PFSK-1 (cell line): ENCODE data around the gene PCNT.

Experiments used
- FOXP2 ChIP-seq: optimal IDR thresholded peaks from 2 replicates; pipeline ENCODE3; 2011; ENCODE audit warnings: borderline replicate concordance, control low read depth, inconsistent platforms; ENCODE audit not compliant: insufficient read depth; ENCODE audit errors: extremely low read length, extremely low read depth
- POLR2AphosphoS5 ChIP-seq: IDR thresholded peaks from 2 replicates; pipeline ENCODE4 v1.6.1; 2012; ENCODE audit warnings: low read depth, mild to moderate bottlenecking, control low read depth, low read length, moderate library complexity
- REST ChIP-seq, 2 experiments: IDR thresholded peaks; 2 replicates each; pipeline versions ENCODE4 v1.6.1 to v1.8.0; 2011 to 2012; ENCODE audit warnings: low read depth in 2 of 2, low read length in 2 of 2, control low read depth in 1 of 2, inconsistent platforms in 1 of 2, mild to moderate bottlenecking in 1 of 2, moderate library complexity in 1 of 2; ENCODE audit not compliant: insufficient read depth in 1 of 2
- SIN3A ChIP-seq: IDR thresholded peaks from 2 replicates; pipeline ENCODE4 v1.6.1; 2012; ENCODE audit warnings: mild to moderate bottlenecking, low read length, moderate library complexity, borderline replicate concordance; ENCODE audit not compliant: insufficient read depth
- TAF1 ChIP-seq: IDR thresholded peaks from 2 replicates; pipeline ENCODE4 v1.6.1; 2012; ENCODE audit warnings: low read length, control low read depth, borderline replicate concordance; ENCODE audit not compliant: insufficient read depth

The PCNT gene

GRCh38 chr21:46297338-46298271 is 26.4 kb upstream of the PCNT start:
- TF ChIP-seq FOXP2 (no peak), TAF1 (no peak), REST (IDR thresholded peaks at IDR 0.05; ENCODE audit: insufficient read depth in 1 of 2, low read depth in 2 of 2, low read length in 2 of 2) (no peak), SIN3A (no peak), POLR2AphosphoS5 (no peak)

- TF ChIP-seq SIN3A, result no peak
These were observed 24.8 kb upstream of the PCNT start for GRCh38 chr21:46299167-46299566.

- no peak for TF ChIP-seq POLR2AphosphoS5
- TF ChIP-seq REST (IDR thresholded peaks at IDR 0.05; ENCODE audit: insufficient read depth in 1 of 2, low read depth in 2 of 2, low read length in 2 of 2), result no peak
- TF ChIP-seq TAF1, result no peak
- no peak for TF ChIP-seq SIN3A
- no peak for TF ChIP-seq FOXP2
These were observed 22.2 kb upstream of the PCNT start for GRCh38 chr21:46301759-46302158.

- TF ChIP-seq POLR2AphosphoS5 (no peak), TAF1 (no peak), FOXP2 (no peak), SIN3A (no peak), REST (IDR thresholded peaks at IDR 0.05; ENCODE audit: insufficient read depth in 1 of 2, low read depth in 2 of 2, low read length in 2 of 2) (no peak)
These were observed 19.5 kb upstream of the PCNT start for GRCh38 chr21:46304437-46304836.

- no peak for TF ChIP-seq TAF1
- no peak for TF ChIP-seq SIN3A
- no peak for TF ChIP-seq FOXP2
- TF ChIP-seq REST (IDR thresholded peaks at IDR 0.05; ENCODE audit: insufficient read depth in 1 of 2, low read depth in 2 of 2, low read length in 2 of 2), result no peak
- TF ChIP-seq POLR2AphosphoS5, result no peak
These were observed 19.0 kb upstream of the PCNT start for GRCh38 chr21:46304955-46305354.
